Stimulated activated CD4-positive, alpha-beta T cell treated with anti-CD3 and anti-CD28 coated beads, TNF-alpha, amount 100 ng/mL, for 24 hours (primary cell): ENCODE data around the gene COL11A1.
"Not testable (repeated sequence)": the region's sequence is repeated elsewhere in the genome, so short reads cannot be mapped to it uniquely, and the experiment has no call there.

Source experiments
- DNase-seq, 3 experiments: peaks; one replicate each; pipeline ENCODE4 v3.0.0-alpha.2; 2020; ENCODE audit warnings: low read depth in 3 of 3

The COL11A1 gene

GRCh38 chr1:103084181-103084580 lies 24.1 kb downstream of the COL11A1 start:
- DNase-seq = no peak

GRCh38 chr1:103075316-103076000 lies 32.9 kb downstream of the COL11A1 start:
- DNase-seq = no peak

- DNase-seq = no peak
Measured at GRCh38 chr1:103074224-103074623, 34.1 kb downstream of the COL11A1 start.

- no peak for DNase-seq
Measured at GRCh38 chr1:103069201-103069600, 39.1 kb downstream of the COL11A1 start.

- DNase-seq = no peak
Measured at GRCh38 chr1:103063921-103064320, 44.4 kb downstream of the COL11A1 start.

GRCh38 chr1:103058391-103058790 lies 49.9 kb downstream of the COL11A1 start:
- no peak for DNase-seq

- no peak for DNase-seq
Measured at GRCh38 chr1:103056423-103056822, 51.9 kb downstream of the COL11A1 start.

GRCh38 chr1:103028110-103028509 lies 80.2 kb downstream of the COL11A1 start:
- not testable (repeated sequence) for DNase-seq

- DNase-seq = no peak
Measured at GRCh38 chr1:103025858-103026409, 82.4 kb downstream of the COL11A1 start.

GRCh38 chr1:103024051-103024450 lies 84.3 kb downstream of the COL11A1 start:
- DNase-seq = no peak

GRCh38 chr1:103002005-103002404 lies 106.3 kb downstream of the COL11A1 start:
- no peak for DNase-seq

GRCh38 chr1:102978874-102979273 lies 129.4 kb downstream of the COL11A1 start:
- no peak for DNase-seq

- no peak for DNase-seq
Measured at GRCh38 chr1:102977292-102977691, 131.0 kb downstream of the COL11A1 start.

- no peak for DNase-seq
Measured at GRCh38 chr1:102970496-102971078, 137.7 kb downstream of the COL11A1 start.

GRCh38 chr1:102967786-102968185 lies 140.5 kb downstream of the COL11A1 start:
- DNase-seq = no peak

GRCh38 chr1:102961549-102961948 lies 146.8 kb downstream of the COL11A1 start:
- no peak for DNase-seq

GRCh38 chr1:102954576-102954975 lies 153.7 kb downstream of the COL11A1 start:
- DNase-seq = no peak

GRCh38 chr1:102952400-102952799 lies 155.9 kb downstream of the COL11A1 start:
- no peak for DNase-seq

- DNase-seq = no peak
Measured at GRCh38 chr1:102942324-102942723, 166.0 kb downstream of the COL11A1 start.

GRCh38 chr1:102941366-102941947 lies 166.9 kb downstream of the COL11A1 start:
- no peak for DNase-seq

GRCh38 chr1:102937401-102937800 lies 170.9 kb downstream of the COL11A1 start:
- DNase-seq = no peak

- DNase-seq = not testable (repeated sequence)
Measured at GRCh38 chr1:102933362-102933761, 175.0 kb downstream of the COL11A1 start.

- no peak for DNase-seq
Measured at GRCh38 chr1:102919659-102920058, 188.7 kb downstream of the COL11A1 start.
